GM13977 (cell line): Measurements from ENCODE around the gene PRG3.

ENCODE experiments used
- DNase-seq: peaks from one replicate; pipeline ENCODE4 v3.0.0; 2012; ENCODE audit warnings: low spot score
- CTCF ChIP-seq: IDR thresholded peaks from 2 replicates; pipeline ENCODE4 v1.5.1; 2012; ENCODE audit warnings: mild to moderate bottlenecking, control low read depth; ENCODE audit not compliant: insufficient read depth; ENCODE audit errors: extremely low read depth, missing control alignments
- in situ Hi-C: fragments of 300-500 bp; cut with MboI; formaldehyde crosslinking; loops from one replicate; pipeline ENCODE4 v1.12.0; 2022; ENCODE audit warnings: low sequenced_read_pairs, low pct_unique_long_range_greater_than_20kb, mixed read lengths, inconsistent platforms; ENCODE audit not compliant: unreplicated experiment

PRG3 gene

GRCh38 chr11:57349491-57350274 is 31.3 kb downstream of the PRG3 start:
- DNase-seq = peak; percentile 73
- in situ Hi-C loops = loop anchor here (25.0 kb wide), 2 partner anchors 163 to 288 kb away; partner anchors contain the start of genes SLC43A1 and YPEL4
- peak; percentile 90 for TF ChIP-seq CTCF

GRCh38 chr11:57348636-57349313 is 32.2 kb downstream of the PRG3 start:
- DNase-seq = no peak
- in situ Hi-C loops = no loop called here
- TF ChIP-seq CTCF = no peak

DNA sequence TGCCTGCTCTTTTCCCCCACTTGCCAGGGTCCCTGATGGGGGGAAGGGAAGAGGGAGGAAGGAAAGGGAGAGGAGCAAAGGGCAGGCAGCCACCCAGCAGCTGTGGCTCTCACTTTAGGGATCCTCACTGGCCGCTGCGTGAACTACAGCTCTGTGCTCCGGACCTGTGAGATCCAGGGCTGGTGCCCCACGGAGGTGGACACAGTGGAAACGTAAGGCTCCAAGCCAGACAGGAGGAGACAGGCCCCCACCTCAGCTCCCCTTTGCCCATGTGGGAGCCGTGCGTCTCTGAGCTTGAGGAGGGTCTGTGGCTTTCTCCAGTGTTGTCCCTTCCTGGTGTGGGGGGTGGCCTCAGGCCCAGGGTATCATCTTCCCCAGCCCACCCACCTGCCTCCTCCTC is 32.9 kb downstream of the PRG3 start:
- no peak for TF ChIP-seq CTCF
- no peak for DNase-seq
- in situ Hi-C loops = no loop called here

DNA sequence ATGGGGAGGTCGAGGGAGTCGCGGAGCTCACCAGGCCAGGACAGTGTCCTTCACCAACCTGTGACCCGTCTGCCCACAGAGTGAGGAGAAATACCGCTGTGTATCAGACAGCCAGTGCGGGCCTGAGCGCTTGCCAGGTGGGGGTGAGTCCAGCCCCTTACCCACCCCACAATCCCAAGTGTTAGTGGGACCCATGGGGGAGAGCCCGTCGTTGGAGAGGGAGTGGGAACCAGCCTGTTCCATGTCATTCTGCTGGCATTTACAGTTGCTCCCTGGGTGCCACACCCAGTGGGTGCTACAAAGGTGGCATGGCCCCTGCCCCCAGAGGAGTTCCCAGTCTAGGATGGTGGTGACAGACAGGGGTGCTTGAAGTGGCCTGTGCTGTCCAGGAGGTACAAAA is 33.6 kb downstream of the PRG3 start:
- no peak for TF ChIP-seq CTCF
- in situ Hi-C loops = no loop called here
- no peak for DNase-seq

GRCh38 chr11:57345555-57346211 is 35.3 kb downstream of the PRG3 start:
- TF ChIP-seq CTCF = peak; percentile 77
- in situ Hi-C loops = no loop called here
- peak; percentile 83 for DNase-seq

DNA sequence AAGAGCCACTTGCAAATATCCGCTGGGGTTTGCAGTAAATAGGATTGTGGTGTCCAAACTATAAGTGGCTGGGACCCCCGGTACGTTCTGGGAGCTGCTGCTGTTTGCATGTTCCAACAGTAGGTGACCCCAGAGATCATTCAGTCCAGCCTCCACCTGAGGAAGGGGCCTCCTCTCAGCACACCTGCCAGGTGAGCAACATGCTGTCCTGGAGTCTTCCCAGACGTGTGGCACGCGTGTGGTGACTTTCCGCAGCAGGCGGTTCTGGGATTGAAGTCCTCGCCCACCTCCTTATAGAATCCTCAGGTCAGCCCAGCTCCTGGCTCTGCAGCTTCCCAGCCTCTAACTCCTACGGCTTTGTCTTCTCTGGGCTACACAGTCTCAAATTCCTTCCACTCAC is 36.1 kb downstream of the PRG3 start:
- no peak for TF ChIP-seq CTCF
- in situ Hi-C loops = no loop called here
- DNase-seq = no peak
